Measurements from ENCODE around the gene CYTL1. TPM values are rescaled to one million over a fixed set of nuclear protein-coding genes. Genes with fewer than 3 reads are reported as not detected.

Gene CYTL1
- total RNA-seq, 4 donors from 2014 or later: 1.3 to 7.4 (median 3.7) TPM

DNA sequence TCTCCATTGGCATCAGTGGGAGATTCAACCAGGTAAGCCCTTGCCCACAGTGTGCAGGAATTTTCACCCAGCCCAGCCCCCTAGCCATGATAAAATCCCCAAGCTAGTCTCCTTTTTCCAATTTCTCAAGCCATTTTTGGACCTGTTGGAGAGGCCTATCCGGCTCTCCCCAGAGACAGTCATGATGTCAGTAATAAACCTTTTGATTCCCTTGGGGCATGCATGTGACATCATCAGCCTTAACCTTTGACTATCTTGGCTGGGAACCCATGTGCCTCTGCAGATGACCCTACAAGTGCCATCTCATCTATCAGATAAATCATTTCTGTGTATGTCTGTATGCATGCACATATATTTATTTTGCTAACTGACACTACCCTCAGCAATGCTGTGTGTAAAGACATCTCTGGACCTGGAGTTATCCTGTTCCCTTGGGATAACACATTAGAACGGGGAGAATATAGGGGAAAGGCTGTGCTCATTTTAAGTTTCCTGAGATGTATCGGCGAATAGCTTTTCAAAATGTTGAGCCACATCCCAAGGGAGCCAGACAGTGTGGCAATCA lies 51.0 kb downstream of the CYTL1 start:
- H3K9me3 ChIP-seq: no peaks in the 10 kb centered on the region
- WGBS, 2 donors: 85% methylated on average over 4 of the region's 4 CpGs
- H3K4me1 ChIP-seq: no peaks in the 10 kb centered on the region
- intact Hi-C loops (cut with DNase I): no loop called here
- TF ChIP-seq POLR2A (IDR thresholded peaks at IDR 0.05): no peak
- TF ChIP-seq, protein P1, sequence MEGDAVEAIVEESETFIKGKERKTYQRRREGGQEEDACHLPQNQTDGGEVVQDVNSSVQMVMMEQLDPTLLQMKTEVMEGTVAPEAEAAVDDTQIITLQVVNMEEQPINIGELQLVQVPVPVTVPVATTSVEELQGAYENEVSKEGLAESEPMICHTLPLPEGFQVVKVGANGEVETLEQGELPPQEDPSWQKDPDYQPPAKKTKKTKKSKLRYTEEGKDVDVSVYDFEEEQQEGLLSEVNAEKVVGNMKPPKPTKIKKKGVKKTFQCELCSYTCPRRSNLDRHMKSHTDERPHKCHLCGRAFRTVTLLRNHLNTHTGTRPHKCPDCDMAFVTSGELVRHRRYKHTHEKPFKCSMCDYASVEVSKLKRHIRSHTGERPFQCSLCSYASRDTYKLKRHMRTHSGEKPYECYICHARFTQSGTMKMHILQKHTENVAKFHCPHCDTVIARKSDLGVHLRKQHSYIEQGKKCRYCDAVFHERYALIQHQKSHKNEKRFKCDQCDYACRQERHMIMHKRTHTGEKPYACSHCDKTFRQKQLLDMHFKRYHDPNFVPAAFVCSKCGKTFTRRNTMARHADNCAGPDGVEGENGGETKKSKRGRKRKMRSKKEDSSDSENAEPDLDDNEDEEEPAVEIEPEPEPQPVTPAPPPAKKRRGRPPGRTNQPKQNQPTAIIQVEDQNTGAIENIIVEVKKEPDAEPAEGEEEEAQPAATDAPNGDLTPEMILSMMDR (IDR thresholded peaks at IDR 0.05): no peak
- no peaks in the 10 kb centered on the region for H3K36me3 ChIP-seq
- no peaks in the 10 kb centered on the region for H3K27me3 ChIP-seq
- no peak for DNase-seq
- no peak overlapping the region for H3K4me3 ChIP-seq (replicated peaks in 1 of 3)
- no peak overlapping the region for H3K27ac ChIP-seq

Other genes with a start within 250 kb of the CYTL1 start
- 10 to 100 TPM in 3 of 4 donors, 1 to 10 TPM in 1; 5.0 to 20.8 (median 12.9) TPM for gene MSX1, start 159.8 kb downstream of the CYTL1 start, total RNA-seq
- gene STK32B, start 32.0 kb upstream of the CYTL1 start, total RNA-seq: 10 to 100 TPM in 1 of 4 donors, 1 to 10 TPM in 3; 1.9 to 14.8 (median 4.4) TPM

Measured in thyroid gland (tissue), 4 donors.